Measurements from ENCODE around the gene KLK5.
"Not testable (repeated sequence)": the region's sequence is repeated elsewhere in the genome, so short reads cannot be mapped to it uniquely, and the experiment has no call there.

KLK5 gene

DNA sequence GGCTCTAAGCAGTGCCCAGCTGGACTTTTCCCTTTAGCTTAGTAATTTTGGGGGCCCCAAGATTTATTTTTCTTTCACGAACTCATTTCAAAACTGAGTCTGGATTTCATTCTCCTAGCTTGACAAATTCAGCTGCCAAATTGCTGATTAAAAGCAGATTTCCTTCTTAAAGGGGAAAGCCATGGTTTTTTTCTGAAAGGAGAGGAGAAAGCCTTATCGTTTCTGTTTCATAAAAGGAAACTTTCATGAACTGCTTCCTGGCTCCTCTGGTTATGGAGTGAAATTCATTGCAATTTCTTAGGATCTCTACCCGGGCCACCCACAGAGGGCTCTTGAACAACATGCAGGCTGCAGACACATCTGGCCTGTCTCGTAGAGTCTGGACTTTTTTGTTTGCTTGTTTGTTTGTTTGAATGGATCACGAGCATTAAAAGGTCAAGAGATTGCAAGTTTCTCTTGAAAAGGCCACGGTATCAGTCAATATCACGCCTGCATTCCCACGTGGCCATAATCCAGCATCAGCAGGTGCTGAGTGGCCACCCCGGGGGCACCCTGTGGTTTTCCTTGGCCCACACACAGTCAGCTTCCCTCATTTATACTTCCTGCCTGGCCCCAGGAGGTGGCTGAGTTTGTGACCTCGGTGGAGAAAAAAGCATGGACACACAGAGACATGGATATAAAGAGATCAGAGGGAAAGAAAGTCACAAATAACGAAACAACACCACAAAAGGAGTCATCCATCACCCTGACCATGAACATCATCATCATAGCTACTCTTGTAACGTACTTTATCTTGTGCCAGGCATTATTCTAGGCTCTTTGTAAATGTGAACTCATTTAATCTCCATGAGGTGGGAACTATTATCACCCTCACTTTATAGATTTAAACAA, 31.2 kb downstream of the KLK5 start:
- DNase-seq (ENCODE audit: low read depth): no peak

DNA sequence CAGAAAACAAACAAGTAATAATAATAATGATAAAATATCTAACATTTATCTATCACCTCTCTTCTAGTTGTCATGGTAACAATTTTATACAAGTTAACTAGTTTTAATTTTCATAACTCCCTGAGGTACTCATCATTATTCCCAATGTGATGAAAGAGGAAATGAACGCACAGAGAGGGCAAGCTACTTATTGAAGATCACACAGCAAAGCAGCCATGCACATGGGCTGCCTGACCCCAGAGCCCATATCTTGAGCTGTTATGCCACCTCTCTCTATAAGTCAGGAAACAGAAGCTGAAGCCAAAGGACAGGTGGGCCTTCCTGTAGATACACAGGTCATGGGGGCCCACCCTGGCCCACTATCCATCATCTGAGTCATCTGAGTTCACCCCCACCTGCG, 36.8 kb downstream of the KLK5 start:
- DNase-seq (ENCODE audit: low read depth): no peak

DNA sequence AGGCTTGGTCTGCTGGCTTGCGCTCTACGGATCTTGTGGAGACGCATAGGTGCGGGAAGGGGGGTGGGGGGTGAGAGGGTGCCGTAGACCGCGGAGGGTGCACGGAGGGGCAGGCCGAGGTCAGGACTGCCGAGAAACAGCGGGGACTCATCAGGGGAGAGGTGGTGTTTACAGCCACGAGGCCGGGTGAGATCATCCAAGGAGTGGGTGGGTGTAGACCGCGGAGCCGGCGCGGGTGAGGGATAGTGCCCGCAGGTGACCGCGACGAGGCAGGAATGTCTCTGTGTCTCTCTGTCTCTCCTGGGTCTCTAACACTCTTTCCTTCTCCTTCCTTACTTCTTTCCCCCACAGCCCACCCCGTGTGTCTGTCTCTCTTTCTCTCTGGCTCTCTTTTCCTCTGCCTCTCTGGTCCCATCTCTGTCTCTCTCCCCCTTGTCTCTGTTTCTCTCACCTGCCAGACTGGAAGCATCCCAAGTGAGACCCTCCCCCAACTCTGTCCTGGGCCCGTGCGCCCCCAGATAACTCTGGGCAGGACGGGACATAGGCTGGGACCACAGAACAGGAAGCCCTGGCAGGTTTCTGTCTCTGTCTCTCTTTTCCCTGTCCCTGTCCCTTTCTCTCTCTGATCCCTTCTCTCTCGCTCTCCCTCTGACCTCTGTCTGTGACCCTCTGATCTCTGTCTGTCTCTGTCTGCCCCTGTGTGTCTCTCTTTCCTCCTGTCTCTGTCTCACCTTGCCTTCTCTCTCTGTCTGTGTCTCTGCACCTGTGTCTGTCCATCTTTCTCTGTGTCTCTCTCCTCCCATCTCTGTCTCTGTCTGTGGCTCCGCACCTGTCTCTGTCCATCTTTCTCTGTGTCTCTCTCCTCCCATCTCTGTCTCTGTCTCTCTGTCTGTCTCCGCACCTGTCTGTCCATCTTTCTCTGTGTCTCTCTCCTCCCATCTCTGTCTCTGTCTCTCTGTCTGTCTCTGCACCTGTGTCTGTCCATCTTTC, 39.8 kb downstream of the KLK5 start:
- DNase-seq (ENCODE audit: low read depth): peak; percentile 43

DNA sequence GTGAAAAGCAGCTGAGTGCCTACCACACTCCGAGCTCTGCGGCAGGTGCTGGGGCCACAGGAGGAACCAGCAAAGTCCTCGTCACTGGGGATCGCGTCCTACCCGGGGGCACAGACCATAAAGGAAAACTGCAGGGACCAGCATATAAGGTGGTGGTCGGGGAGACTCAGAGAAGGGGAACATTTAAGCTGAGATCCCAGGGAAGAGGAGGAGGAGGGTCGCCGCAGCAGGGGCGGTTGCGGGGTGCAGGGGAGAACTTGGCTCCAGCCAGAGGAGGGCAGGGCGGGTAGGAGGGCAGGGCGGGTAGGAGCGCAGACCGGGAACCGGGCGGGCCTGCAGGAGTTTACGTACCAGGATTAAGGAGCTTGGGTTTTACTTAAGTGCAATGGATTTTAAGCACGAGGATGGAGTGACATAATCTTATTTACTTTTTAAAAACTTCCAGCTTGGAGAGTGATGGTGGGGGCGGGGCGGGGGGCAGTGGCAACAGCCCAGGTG, 40.7 kb downstream of the KLK5 start:
- no peak for DNase-seq (ENCODE audit: low read depth)

DNA sequence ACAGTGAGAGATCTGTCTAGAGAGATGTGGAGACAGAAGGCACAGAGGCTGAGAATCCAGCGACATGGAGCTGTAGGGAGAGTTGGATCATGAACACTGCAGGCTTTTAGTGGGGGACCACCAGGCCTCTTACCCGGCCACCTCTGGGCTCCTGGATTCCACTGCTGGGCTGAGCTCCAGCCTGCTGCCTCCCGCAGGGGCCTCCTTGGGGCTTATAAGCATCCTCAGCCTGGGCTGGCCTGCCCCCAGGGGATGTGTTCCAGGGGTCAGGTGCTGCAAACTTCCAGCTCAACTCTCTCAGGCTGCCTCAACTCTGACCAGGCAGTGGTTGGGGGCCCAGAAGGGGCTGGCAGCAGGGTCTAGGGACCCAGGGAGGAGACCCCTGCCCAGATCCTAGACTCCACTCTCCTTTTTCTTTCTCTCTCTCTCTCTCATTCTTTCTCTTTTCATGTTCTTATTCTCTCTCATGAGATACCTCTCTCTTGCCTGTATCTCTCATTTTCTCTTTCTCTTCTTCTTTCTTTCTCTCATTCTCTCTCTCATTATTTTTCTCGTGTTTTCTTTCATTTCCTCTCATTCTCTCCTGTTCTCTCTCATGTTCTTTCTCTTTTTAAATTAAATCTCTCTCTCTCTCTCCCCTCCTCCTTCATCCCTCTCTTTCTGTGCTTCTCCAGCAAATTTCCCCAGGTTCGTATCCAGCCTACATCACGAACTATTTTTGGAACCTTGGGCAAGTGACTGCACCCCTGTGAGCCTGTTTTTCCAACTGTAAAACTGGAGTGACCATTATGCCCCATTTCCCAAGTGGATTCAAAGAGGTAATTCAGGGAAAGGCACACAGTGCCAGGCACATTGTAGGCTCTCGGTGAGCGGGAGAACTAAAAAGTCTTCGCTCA, 41.4 kb downstream of the KLK5 start, which contains the start of gene KLK4:
Gene KLK4, minus strand, starts transcription at position 190 of the 896 bp plus-strand sequence. CDS start 657 bp downstream, outside the sequence.
- DNase-seq (ENCODE audit: low read depth): no peak

DNA sequence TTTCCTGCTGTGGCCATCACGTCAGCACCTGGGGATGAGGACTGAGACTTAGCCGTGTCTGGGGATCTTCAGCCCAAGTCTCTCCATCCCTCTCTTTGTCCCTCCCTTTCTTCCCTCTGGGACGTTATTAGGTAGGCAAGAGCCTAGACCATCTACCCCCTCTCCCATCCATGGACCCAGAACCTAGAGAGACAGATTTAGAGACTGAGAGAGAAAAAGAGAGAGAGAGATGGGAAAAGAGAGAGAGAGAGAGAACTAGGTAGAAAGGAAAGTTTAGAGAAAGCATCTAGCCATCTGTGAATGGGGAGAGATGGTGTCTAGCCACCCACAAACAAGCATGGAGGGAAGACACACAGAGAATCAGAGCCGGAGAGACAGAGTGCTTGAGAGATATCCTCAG, 42.1 kb downstream of the KLK5 start:
- DNase-seq (ENCODE audit: low read depth): no peak

DNA sequence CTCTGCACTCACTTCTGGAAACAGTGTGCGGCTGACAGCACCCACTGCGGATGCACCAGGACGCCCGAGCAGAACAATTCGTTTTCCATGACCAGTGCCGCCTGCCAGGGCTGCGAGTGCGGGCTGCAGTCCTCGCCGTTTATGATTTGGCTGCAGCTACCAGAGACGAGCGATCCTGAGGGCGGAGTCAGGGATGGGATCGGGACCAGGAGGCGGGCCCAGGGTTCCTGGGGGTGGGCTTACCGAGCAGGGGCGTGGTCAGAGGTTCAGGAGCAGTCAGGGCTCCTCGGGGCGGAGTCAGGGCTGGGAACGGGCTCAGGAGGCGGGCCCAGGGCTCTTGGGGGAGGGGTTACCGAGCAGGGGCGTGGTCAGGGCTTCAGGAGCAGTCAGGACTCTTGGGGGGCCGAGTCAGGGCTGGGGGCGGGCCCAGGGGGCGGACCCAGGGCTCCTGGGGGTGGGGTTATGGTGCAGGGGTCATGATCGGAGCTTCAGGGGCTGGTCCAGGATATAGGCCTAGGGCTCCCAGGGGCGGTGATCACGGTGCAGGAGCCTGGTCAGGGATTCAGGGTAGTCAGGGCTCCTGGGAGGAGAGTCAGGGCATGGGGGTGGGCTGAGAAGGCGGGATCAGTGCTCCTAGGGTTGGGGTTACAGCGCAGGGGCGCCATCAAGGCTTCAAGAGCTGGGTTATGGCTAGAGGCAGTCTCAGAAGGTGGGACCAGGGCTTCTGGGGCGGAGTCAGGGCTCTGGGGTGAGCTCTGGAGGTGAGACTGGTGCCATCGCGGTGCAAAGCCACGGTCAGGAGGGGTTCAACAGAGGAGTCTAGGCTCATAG, 43.4 kb downstream of the KLK5 start:
- peak; percentile 39 for DNase-seq (ENCODE audit: low read depth)

DNA sequence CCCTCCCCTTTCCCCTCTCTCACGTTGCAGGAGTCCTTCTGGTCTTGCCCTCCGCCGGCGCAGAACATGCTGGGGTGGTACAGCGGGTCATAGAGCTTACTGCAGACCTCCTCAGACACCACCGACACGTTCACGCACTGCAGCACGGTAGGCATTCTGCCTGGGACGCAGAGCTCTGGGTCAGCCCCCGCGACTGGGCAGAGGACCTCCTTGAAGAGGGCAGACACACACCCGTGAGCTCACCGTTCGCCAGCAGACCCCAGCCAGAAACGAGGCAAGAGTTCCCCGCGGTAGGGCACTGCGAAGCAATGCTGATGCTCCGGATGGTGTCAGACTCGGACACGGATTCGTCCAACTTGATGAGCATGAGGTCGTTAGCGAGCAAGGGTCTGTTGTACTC, 44.5 kb downstream of the KLK5 start:
- no peak for DNase-seq (ENCODE audit: low read depth)

DNA sequence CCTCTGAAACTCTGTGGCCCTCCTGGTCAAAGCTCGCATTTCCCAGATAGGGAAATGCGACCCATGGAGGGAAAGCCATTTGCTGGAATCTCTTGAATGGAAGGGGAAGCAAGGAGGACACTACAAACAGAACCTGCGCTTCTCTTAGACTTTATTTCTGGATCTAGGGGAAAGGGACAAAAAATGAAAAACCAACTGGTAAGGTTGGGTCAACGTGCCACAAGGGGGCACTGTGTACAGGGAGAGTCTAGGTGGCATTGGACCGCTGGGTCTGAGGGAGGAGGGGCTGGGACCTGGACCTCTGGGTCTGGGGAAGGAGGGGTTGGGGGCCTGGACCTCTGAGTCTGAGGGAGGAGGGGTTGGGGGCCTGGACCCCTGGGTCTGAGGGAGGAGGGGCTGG, 46.6 kb downstream of the KLK5 start:
- peak; percentile 31 for DNase-seq (ENCODE audit: low read depth)

DNA sequence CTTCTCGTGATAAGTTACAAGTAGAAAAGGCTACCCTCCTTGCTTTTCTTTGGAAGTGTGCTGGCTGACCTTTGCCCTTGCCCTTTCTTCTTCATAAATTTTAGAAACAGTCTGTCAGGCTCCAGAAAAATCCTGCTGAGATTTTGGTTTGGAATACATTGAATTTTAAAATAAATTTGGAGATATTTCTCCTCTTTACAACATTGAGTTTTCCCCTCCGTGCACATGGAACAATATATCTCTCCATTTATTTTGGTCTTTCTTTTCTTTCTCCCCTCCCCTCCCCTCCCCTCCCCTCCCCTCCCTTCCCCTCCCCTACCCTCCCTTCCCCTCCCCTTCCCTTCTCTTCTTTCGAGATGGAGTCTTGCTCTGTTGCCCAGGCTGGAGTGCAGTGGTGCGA, 50.2 kb downstream of the KLK5 start:
- no peak for DNase-seq (ENCODE audit: low read depth)

DNA sequence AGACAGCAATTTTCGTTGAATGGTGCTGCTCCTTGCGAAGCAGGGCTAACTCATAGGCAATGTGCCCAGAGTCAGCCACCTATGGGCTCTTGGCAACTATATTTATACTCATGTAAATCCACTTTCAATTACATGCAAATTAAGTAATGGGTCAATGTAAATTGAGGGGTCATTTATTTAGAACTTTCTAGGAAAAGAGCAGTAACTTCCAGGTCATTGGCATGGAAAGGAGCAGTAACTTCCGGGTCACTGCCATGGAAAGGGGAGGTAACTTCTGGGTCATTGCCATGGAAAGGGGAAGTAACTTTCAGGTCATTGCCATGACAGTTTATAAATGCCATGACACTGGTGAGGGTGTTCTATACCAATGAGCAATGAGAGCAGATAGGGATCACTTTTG, 53.3 kb downstream of the KLK5 start:
- no peak for DNase-seq (ENCODE audit: low read depth)

DNA sequence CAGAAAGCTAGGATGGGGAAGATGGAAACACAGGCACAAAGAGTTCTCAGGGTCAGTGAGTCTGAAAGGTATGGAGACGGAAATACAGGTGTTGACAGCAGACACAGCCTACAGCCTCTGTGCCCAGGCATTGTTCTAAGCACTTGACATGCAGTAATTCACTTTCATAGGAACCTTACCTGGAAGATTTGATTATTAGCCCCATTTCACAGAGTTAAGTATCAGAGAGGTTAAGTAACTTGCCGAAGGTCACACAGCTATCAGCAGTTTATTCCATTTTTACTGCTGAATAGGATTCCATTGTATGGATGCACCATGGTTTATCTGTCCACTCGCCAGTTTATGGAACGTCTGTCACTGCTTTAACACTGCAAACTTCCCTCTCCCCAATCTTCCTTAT, 54.8 kb downstream of the KLK5 start:
- DNase-seq (ENCODE audit: low read depth): no peak

DNA sequence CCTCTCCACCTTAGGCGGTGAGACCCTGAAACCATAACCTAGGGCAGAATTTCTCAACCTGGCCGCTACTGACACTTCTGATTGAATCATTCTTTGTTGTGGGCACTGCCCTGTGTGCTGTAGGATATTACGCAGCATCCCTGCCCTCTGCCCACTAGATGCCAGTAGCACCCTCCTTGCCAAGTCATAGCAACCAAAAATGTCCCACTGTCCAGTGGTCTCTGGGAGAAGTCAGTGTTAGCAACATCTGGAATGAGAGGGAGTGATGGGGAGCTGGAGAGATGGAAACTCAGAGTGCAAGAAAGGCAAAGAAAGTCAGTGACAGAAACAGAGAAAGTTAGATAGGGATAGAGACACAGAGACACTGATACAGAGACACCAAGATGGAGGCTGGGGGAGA, 55.2 kb downstream of the KLK5 start:
- no peak for DNase-seq (ENCODE audit: low read depth)

DNA sequence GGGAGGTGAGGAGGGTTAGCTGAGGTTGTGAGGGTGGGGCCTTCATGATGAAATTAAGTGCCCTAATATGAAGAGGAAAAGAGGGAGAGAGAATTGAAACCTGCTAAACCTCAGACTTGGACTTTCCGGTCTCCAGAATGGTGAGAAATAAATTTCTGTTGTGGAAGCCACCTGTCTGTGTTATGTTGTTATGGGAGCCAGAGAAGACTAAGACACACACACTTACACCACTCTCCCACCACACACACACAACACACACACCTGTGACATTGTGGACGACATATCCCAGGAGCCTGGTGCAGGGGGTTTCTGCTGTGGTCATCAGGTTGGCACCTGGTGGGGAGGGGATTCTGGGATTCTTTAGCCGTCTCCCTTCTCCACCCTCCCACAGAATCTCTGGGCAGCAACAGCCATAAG, 55.6 kb downstream of the KLK5 start:
- no peak for DNase-seq (ENCODE audit: low read depth)

DNA sequence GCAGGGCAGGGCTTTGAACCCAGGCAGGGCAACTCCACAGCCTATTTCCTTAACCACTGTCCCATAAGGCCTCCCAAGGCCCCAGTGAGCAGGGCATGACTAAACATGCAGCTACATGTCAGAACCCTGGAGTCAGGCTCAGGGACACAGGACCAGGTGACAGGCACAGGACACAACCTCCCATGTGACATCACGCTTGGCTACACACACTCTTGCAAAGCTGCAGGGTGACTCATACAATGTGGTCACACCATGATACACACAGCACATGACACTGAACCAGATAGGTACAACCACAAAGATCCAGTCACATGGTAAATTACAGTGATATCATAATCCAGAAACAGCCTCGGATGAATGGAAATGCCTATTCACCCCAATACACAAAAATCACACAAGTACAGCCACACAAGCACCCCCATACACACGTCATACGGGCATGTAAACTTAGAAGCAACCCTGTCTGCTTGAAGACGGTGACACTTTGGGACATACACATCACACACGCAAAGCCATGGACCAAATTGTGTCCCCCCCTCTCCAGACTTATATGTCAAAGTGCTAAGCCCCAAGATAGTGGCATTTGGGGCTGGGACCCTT, 56.1 kb downstream of the KLK5 start:
- peak; percentile 12 for DNase-seq (ENCODE audit: low read depth)

DNA sequence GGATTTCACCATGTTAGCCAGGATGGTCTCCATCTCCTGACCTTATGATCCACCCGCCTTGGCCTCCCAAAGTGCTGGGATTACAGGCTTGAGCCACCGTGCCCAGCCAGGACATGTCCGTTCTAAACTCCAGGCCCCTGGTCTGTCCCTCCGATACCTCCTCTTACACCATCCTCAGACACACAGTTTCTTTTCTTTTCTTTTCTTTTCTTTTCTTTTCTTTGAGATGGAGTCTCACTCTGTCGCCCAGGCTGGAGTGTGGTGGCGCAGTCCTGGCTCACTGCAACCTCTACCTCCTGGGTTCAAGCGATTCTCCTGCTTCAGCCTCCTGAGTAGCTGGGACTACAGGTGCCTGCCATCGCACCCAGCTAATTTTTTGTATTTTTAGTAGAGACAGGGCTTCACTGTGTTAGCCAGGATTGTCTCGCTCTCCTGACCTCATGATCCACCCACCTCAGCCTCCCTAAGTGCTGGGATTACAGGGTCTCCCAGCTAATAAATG, 56.7 kb downstream of the KLK5 start:
- DNase-seq (ENCODE audit: low read depth): not testable (repeated sequence)

DNA sequence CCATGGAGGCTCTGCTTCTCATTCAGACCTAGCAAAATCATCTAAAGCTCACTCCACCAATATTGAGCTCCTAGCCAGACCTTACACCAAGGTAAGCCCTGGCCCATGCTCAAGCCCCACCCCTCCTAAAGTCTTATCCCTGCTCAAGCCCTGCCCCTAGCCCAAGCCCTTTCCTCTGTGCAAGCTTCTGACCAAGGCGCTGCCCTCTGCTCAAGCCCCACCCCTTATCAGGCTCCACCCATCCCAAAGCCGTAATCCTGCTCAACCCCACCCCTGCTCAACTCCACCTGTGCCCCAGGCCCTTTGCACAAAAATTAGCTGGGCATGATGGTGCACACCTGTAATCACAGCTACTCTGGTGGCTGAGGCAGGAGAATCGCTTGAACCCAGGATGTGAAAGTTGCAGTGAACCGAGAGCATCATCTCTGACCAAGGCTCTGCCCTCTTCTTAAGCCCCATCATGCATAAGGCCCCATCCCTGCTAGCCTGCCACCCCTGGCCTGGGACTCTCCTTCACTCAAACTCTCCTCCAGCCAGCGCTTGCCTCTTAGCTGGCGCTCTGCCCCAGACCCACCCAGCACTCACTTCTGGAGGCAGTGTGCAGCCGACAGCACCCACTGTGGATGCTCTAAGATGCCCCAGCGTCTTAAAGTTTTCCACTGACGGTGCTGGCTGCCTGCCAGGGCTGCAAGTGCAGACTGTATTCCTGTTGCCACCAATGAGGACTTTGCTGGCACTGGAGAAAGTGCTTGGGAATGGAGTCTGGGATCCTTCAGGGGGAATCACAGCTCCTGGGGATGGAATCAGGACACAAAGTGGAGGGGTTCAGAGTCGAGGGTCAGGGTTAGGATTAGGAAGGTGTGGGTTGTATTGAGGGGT, 58.1 kb downstream of the KLK5 start:
- DNase-seq (ENCODE audit: low read depth): no peak

Data from activated T-cell treated with anti-CD3 and anti-CD28 coated beads for 48 hours (primary cell).